Stomach smooth muscle (tissue), 2 donors: ENCODE data around the gene GPAM.
A peak's percentile ranks its signal among the peaks of the same experiment; 100 is the strongest.
"Not testable (repeated sequence)": the region's sequence is repeated elsewhere in the genome, so short reads cannot be mapped to it uniquely, and the experiment has no call there.

Experiments used
- H3K27ac ChIP-seq: one replicate; pipeline ENCODE4 v1.7.0; 2013; ENCODE audit warnings: mild to moderate bottlenecking, low read length, inconsistent platforms
- H3K27me3 ChIP-seq, 2 donors: one replicate each; pipeline ENCODE4 v1.7.0; 2013; ENCODE audit warnings: low read length in 2 of 2; ENCODE audit not compliant: insufficient read depth in 2 of 2, control insufficient read depth in 1 of 2
- H3K36me3 ChIP-seq, 2 donors: one replicate each; pipeline ENCODE4 v1.7.0; 2013; ENCODE audit warnings: low read length in 2 of 2; ENCODE audit not compliant: control insufficient read depth in 2 of 2, insufficient read depth in 2 of 2
- H3K4me1 ChIP-seq: one replicate; pipeline ENCODE4 v1.7.0; 2013; ENCODE audit warnings: low read length; ENCODE audit not compliant: control insufficient read depth, insufficient read depth
- H3K4me3 ChIP-seq, 2 donors: one replicate each; pipeline ENCODE4 v1.7.0; 2013; ENCODE audit warnings: low read length in 2 of 2
- H3K9ac ChIP-seq, 2 donors: one replicate each; pipeline ENCODE4 v1.7.0; 2013; ENCODE audit warnings: low read length in 2 of 2, mild to moderate bottlenecking in 1 of 2
- H3K9me3 ChIP-seq, 2 donors: one replicate each; pipeline ENCODE4 v1.7.0; 2013; ENCODE audit warnings: low read length in 2 of 2; ENCODE audit not compliant: control insufficient read depth in 2 of 2
- donor health status: healthy.
- donor health status: Pancreatic carcinoma.

Gene GPAM, protein sequence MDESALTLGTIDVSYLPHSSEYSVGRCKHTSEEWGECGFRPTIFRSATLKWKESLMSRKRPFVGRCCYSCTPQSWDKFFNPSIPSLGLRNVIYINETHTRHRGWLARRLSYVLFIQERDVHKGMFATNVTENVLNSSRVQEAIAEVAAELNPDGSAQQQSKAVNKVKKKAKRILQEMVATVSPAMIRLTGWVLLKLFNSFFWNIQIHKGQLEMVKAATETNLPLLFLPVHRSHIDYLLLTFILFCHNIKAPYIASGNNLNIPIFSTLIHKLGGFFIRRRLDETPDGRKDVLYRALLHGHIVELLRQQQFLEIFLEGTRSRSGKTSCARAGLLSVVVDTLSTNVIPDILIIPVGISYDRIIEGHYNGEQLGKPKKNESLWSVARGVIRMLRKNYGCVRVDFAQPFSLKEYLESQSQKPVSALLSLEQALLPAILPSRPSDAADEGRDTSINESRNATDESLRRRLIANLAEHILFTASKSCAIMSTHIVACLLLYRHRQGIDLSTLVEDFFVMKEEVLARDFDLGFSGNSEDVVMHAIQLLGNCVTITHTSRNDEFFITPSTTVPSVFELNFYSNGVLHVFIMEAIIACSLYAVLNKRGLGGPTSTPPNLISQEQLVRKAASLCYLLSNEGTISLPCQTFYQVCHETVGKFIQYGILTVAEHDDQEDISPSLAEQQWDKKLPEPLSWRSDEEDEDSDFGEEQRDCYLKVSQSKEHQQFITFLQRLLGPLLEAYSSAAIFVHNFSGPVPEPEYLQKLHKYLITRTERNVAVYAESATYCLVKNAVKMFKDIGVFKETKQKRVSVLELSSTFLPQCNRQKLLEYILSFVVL

DNA sequence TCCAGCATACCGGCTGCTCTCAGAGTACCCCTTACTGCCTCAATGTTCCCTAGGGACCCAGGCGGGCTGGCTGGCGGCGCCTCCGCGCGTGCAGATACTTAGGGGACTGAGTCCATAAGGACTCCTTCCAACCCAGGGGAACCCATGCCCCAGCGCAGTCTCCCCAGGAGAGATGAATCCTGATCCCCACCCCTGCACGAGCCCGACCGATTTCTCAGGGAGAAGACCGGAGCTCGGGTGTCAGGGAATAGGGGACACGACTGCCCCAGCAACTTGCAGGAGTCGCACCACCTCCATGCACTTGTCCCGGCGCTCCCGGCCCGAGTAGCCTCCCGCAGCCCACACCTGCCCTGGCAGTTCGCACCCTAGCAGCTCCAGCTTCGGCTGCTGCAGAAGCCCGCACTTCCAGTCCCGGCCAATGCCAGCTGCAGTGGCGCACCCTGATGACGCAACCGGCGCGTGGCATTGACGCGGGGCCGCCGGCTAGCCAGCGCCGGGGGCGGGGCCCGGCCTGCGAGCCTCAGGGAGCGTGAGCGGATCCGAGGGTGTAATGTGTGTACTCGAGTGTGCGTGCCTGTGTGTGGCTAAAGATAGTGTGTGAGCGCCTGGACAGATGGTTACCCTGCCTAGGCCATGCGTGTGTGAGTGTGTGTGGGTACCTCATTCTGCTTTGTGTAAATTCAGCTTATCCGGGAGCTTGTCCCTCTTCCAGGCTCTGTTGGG lies at the start of gene GPAM:
TSS of gene GPAM (minus strand) at position 437 of the 723 bp plus-strand sequence. CDS start 1,981 bp downstream, outside the sequence.
- Histone ChIP-seq H3K9ac (peak within 1 kb of the TSS; percentile 83 to 86), H3K4me3 (peak within 1 kb of the TSS; percentile 88 to 99), H3K27me3 (no peaks in the 10 kb centered on the region), H3K9me3 (no peaks in the 10 kb centered on the region), H3K4me1 (peaks cover 10% of the 10 kb centered on the region), H3K27ac (peak within 1 kb of the TSS; percentile 38), H3K36me3 (peaks cover 4 to 8% of the 10 kb centered on the region in 2 donors)

DNA sequence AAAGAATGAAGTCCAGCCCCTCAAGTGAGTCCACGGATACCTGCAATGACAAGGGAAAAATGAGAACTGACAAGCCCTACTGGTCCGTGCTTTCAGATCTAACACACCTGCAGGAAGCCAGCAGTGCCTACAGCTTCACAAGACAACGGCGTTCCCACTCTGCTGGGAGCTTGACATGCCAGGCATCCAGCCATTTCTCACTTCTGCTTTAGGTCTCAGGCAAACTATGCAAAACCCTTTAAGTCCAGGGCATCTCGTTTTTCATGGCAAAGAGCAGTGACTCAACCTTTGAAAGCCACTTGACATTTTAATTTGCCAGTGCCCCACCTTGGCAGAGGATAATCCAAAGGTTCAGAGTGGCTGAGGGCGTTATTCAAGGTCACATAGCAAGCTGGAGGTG lies 49.1 kb upstream of the GPAM start:
- Histone ChIP-seq H3K27me3 (no peaks in the 10 kb centered on the region), H3K9me3 (no peaks in the 10 kb centered on the region), H3K4me1 (peaks cover 2% of the 10 kb centered on the region), H3K27ac (no peak overlapping the region), H3K4me3 (no peak overlapping the region), H3K9ac (no peak overlapping the region), H3K36me3 (no peaks in the 10 kb centered on the region)

DNA sequence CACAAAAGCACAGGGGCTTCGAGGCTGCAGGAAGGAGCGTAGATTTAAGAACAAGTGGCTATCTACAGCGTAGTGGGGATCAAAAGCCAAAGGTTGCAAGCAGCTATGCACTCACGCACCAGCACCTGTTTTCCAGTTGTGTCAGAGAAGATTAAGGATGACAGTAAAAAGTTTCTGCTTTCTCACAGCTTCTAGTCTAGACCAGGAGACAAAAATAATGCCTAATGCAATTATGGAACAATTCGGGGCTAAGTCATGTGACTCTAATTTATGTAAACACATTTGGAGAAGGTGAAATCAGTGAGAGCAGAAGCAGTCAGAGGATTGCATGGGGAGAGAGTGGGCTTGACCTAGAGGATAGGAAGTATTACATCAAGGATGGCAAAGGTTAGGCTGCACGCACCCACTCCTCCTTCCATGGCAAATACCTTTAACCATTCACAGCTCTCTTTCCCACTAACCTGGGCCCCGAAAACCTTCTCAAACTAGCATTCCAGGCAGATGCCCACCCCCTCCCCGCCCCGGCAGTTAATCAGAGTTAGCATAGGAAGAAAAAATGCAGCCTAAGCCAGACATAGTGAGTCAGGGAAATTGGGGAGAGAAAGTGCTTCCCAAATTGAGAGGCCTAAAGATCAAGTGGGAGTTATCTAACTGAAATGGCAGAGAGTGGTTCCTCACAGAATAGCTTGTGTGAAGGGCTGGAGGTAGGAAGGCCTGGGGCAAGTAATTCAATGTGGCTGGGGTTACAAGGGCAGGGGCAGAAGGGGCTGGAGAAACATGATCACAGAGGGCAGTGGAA lies 48.2 kb upstream of the GPAM start:
- H3K9me3 ChIP-seq, result no peaks in the 10 kb centered on the region
- peaks cover 2% of the 10 kb centered on the region for H3K4me1 ChIP-seq
- H3K4me3 ChIP-seq, result no peak overlapping the region
- H3K27ac ChIP-seq, result no peak overlapping the region
- no peaks in the 10 kb centered on the region for H3K36me3 ChIP-seq
- no peaks in the 10 kb centered on the region for H3K27me3 ChIP-seq
- H3K9ac ChIP-seq, result no peak overlapping the region

DNA sequence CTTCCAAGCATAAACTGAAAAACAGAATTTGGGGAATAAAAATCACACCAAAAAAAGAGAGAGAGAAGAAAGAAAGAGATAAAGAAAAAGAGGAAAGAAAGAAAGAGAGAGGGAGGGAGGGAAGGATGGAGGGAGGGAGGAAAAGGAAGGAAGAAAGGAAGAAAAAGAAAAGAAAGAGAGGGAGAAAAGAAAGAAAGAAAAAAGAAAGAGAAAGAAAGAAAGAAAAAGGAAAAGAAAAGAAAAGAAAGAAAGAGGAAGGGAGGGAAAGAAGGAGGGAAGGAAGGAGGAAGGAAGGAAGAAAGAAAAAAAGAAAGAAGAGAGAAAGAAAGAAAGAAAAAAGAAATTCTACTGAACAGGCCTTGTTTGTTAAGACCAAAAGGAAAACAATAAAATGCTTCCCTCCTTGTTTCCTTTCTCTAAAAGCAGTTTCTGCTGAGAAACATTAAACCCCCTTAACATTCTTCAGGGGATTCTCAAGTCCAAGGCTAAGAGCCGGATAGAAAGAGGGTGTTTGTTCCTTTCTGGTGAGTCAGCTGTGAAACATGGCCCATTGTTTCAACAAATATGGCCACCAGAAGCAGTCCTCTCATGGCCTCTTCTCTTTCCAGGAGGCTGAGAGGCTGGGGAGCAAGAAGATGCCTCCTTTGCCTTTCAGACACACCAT lies 46.9 kb upstream of the GPAM start:
- Histone ChIP-seq H3K4me1 (peaks cover 2% of the 10 kb centered on the region), H3K36me3 (no peaks in the 10 kb centered on the region), H3K9me3 (no peaks in the 10 kb centered on the region), H3K27me3 (no peaks in the 10 kb centered on the region), H3K27ac (no peak overlapping the region), H3K4me3 (no peak overlapping the region), H3K9ac (no peak overlapping the region)

DNA sequence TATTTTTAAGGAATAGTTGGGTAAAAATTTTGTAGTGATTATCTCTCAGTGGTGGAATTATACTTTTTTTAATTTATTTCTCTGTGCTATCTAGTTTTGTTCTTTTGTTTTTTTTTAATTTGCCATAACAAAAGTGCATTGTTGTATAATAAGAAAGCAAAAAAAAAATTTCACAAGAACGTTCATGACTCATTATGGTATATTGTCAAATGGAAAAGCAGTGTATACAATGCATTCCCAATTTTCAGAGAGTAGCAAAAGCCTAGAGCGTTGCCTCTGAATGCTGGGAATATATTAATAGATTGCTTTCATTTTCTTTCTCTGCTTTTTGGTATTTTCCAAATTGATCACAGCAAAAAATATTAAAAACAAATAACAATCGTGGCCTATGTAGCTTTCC lies 46.3 kb upstream of the GPAM start:
- Histone ChIP-seq H3K27me3 (no peaks in the 10 kb centered on the region), H3K9me3 (no peaks in the 10 kb centered on the region), H3K4me1 (peaks cover 2% of the 10 kb centered on the region), H3K36me3 (no peaks in the 10 kb centered on the region), H3K27ac (no peak overlapping the region), H3K4me3 (no peak overlapping the region), H3K9ac (no peak overlapping the region)

DNA sequence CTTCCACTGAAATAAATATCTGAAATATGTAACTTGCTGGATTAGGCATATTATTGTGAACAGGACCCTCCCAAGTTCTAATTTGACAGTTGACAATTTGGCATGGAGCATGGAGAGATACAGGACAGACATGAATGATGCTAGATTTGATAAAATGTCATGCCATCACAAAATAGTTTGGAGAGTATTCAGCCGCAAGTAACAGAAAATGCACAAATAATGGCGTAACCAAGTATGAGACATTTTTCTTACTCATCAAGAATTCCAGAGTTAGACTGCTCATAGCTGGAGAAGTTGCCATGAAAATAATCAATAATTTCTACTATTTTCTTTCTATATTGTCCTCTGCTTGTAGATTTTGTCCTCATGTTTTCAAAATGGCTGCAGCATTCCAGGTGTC lies 45.5 kb upstream of the GPAM start:
- Histone ChIP-seq H3K4me1 (peaks cover 2% of the 10 kb centered on the region), H3K9ac (no peak overlapping the region), H3K27ac (no peak overlapping the region), H3K9me3 (no peaks in the 10 kb centered on the region), H3K4me3 (no peak overlapping the region), H3K36me3 (no peaks in the 10 kb centered on the region), H3K27me3 (no peaks in the 10 kb centered on the region)

DNA sequence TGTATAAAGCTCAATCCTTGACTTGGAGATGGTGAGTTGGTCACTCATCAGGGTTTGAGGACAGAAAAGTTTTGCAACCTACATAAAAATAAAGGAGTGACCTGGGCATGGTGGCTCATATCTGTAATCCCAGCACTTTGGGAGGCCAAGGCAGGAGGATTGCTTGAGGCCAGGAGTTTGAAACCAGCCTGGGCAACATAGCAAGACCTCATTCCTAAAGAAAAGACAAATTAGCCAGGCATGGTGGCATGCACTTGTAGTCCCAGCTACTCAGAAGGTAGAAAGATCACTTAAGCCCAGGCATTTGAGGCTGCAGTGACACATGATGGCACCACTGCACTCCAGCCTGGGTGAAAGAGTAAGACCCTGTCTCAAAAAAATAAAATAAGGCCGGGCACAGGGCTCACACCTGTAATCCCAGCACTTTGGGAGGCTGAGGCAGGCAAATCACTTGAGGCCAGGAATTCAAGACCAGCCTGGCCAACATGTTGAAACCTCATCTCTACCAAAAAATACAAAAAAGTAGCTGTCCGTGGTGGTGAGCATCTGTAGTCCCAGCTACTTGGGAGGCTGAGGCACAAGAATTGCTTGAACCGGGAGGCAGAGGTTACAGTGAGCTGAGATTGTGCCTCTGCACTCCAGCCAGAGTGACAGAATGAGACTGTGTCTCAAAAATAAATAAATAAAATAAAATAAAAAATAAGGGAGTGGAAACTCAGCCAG lies 45.0 kb upstream of the GPAM start:
- not testable (repeated sequence) for H3K9me3 ChIP-seq, H3K4me3 ChIP-seq, H3K27me3 ChIP-seq, H3K4me1 ChIP-seq, H3K9ac ChIP-seq, H3K36me3 ChIP-seq, H3K27ac ChIP-seq

DNA sequence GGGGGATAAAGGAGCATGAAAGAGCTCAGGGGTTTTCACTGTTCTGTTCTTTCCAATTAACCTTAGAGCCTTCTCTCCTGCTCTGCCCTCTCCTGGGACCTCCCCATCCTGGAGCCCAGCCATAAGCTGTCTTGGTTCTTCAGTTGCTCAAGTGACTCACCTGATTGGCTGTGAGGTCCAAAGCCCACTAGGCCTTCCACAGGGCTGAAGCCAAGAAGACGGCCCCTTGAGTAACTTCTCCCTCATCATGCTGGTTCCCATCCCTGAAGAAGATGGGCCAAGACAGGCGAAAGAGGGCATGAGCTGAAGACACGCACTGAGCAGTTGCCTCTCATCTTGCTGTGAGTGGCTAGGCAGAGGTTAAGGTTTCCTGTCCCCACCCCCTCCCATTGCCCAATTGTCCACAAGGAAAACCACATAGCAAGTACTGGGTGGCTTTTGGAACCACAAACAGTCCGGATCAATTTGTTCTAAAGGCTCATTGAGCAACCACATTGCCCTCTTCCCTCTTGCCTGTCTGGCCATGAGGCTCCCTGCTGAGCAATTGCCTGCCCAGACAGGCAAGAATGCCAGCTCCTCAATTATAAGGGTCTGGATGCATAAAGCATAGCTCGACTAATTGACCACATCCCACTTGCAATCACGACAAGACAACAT lies 43.9 kb upstream of the GPAM start:
- Histone ChIP-seq H3K27ac (no peak overlapping the region), H3K4me1 (peaks cover 2% of the 10 kb centered on the region), H3K9me3 (no peaks in the 10 kb centered on the region), H3K27me3 (no peaks in the 10 kb centered on the region), H3K36me3 (no peaks in the 10 kb centered on the region), H3K4me3 (no peak overlapping the region), H3K9ac (no peak overlapping the region)
